Measurements from ENCODE around the gene CHST13. TPM values are rescaled to one million over a fixed set of nuclear protein-coding genes. Genes with fewer than 3 reads are reported as not detected.

The CHST13 gene
- total RNA-seq, 1 experiment from 2014 or later, result 0.91 TPM

- ATAC-seq (peak; percentile 2; the same call in 1 of the 2 replicates), DNase-seq (ENCODE audit: low read depth, low spot score) (no peak)
- Histone ChIP-seq H3K36me3 (ENCODE audit: control insufficient read depth in 1 of 2, insufficient read depth in 2 of 2, low read length in 2 of 2) (no peaks in the 10 kb centered on the region), H3K9me3 (ENCODE audit: control insufficient read depth in 1 of 2, insufficient read depth in 1 of 2, low read depth in 1 of 2, low read length in 2 of 2) (no peaks in the 10 kb centered on the region), H3K27me3 (ENCODE audit: insufficient read depth, low read length) (peaks cover 17% of the 10 kb centered on the region; the same call in 1 of the 2 replicates), H3K4me2 (ENCODE audit: low read length) (peak overlapping the region; percentile 53), H3K79me2 (ENCODE audit: insufficient read depth, low read length) (no peaks in the 10 kb centered on the region), H3K4me1 (ENCODE audit: control insufficient read depth in 1 of 2, insufficient read depth in 2 of 2, low read length in 2 of 2) (peaks cover 12 to 15% of the 10 kb centered on the region in 2 experiments; a peak in 3 of 4 replicates), H4K20me1 (ENCODE audit: insufficient read depth) (no peaks in the 10 kb centered on the region), H3K27ac (ENCODE audit: low read depth, low read length) (no peak overlapping the region), H3K9me2 (ENCODE audit: insufficient read depth) (no peaks in the 10 kb centered on the region), H2AFZ (ENCODE audit: low read depth, low read length, poor library complexity, severe bottlenecking) (no peak overlapping the region), H3K4me3 (replicated peaks in 1 of 2; ENCODE audit: low read depth in 1 of 2, low read length in 2 of 2) (no peak overlapping the region), H3K9ac (ENCODE audit: low read length) (no peak overlapping the region)
- RAD21 ChIA-PET (ENCODE audit: low non-redundant PET in 1 of 2, low total read pairs in 2 of 2, uncharacterized antibody in 2 of 2, unreplicated experiment in 2 of 2), result no interaction called here
- CTCF ChIA-PET, result no interaction called here
- intact Hi-C loops (cut with micrococcal nuclease), result no loop called here
- no TSS peak for BruUV-seq (replicated peaks)
- TF ChIP-seq TCF7L2 (IDR thresholded peaks at IDR 0.05; ENCODE audit: borderline replicate concordance, extremely low read depth, insufficient read depth, insufficient read length) (no peak), POLR2A (IDR thresholded peaks at IDR 0.05; ENCODE audit: borderline replicate concordance, extremely low read depth, insufficient read depth, insufficient read length) (no peak), SP1 (IDR thresholded peaks at IDR 0.05; ENCODE audit: low read depth) (no peak), EZH2 (IDR thresholded peaks at IDR 0.05) (no peak), REST (IDR thresholded peaks at IDR 0.05; ENCODE audit: low read depth) (no peak), CEBPB (IDR thresholded peaks at IDR 0.05; ENCODE audit: low read depth) (no peak), RAD21 (IDR thresholded peaks at IDR 0.05; ENCODE audit: low read depth) (no peak), ZBTB33 (IDR thresholded peaks at IDR 0.05; ENCODE audit: extremely low read depth, insufficient replicate concordance, low read length) (no peak), CTCF (IDR thresholded peaks at IDR 0.05 in 2 of 3, conservative IDR thresholded peaks at IDR 0.05 in 1 of 3; ENCODE audit: borderline replicate concordance in 1 of 3, insufficient read depth in 1 of 3, low read depth in 2 of 3, low read length in 2 of 3) (no peak), ZNF274 (IDR thresholded peaks at IDR 0.05; ENCODE audit: low read depth, low read length) (no peak), CBX3 (IDR thresholded peaks at IDR 0.05; ENCODE audit: low read depth) (no peak), EGR1 (IDR thresholded peaks at IDR 0.05; ENCODE audit: low read depth) (no peak), MAX (IDR thresholded peaks at IDR 0.05) (no peak), ELF1 (IDR thresholded peaks at IDR 0.05; ENCODE audit: borderline replicate concordance, low read depth) (no peak), ATF3 (IDR thresholded peaks at IDR 0.05) (no peak), POLR2AphosphoS5 (IDR thresholded peaks at IDR 0.05; ENCODE audit: low read depth, low read length) (no peak), EZH2phosphoT487 (IDR thresholded peaks at IDR 0.05; ENCODE audit: borderline replicate concordance) (no peak), SIN3A (IDR thresholded peaks at IDR 0.05; ENCODE audit: low read depth) (no peak), FOSL1 (IDR thresholded peaks at IDR 0.05; ENCODE audit: low read depth) (no peak), JUND (IDR thresholded peaks at IDR 0.05) (no peak)
- POLR2A ChIA-PET, result no interaction called here
Measured at GRCh38 chr3:126539558-126540250, 15.7 kb downstream of the CHST13 start.

Data from HCT116 (cell line).